ENCODE measurements around the gene VEZT.

VEZT gene

DNA sequence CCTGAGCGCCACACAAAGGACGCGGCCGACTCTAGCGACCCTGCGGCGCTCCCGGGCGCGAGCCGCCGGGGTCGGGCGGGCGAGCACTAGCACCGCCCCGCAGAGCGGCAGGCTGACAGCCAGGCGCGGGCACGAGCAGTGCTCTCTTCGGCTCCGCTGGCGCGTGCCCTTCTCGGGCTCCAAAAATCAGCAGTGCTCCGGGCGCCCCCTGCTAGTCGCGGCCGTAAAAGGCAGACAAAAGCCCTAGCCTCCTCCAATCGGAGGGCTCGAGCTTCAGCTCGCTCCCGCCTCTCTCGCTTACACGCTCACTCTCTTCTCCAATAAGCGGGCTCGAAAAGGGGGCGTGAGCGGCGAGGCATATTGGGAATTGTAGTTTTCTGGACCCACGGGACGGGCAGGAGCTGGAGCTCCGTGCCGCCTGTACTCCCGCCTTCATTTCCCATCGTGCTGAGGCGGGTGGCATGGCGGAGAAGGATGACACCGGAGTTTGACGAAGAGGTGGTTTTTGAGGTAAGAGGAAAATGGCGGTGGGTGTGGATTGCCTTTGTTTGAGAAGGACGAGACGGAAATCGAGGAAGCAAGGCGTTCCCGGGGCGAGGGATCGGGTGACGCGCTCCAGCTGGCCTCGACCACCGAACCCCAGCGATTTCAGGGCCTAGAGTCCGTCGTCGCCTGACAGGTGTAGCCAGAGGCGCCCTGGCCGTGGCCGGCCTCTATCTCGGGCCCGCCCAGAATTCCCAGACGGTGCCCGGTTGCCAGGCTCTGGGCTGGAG lies at the start of gene VEZT, which contains the start of gene FGD6:
TSS of gene VEZT (plus strand) at position 431 of the 773 bp plus-strand sequence. CDS start at position 475, 44 bp downstream.
TSS of gene FGD6 (minus strand) at position 91 of the 773 bp plus-strand sequence. CDS start 227 bp downstream, outside the sequence.
- TF ChIP-seq TAF1 (IDR thresholded peaks at IDR 0.05; ENCODE audit: low read depth) (peak; percentile 82), TCF12 (IDR thresholded peaks at IDR 0.05; ENCODE audit: low read depth) (no peak; the same call in 1 of the 2 replicates), REST (IDR thresholded peaks at IDR 0.05; ENCODE audit: low read depth) (no peak), NFIC (IDR thresholded peaks at IDR 0.05) (no peak; the same call in none of the 2 replicates), EP300 (IDR thresholded peaks at IDR 0.05; ENCODE audit: borderline replicate concordance) (no peak), RAD21 (IDR thresholded peaks at IDR 0.05; ENCODE audit: low read depth) (peak; percentile 35; the same call in 1 of the 2 replicates), YY1 (IDR thresholded peaks at IDR 0.05; ENCODE audit: low read depth) (peak; percentile 91), MAX (IDR thresholded peaks at IDR 0.05) (peak; percentile 92), EGR1 (IDR thresholded peaks at IDR 0.05) (0 out of 2 replicates have a peak, but pooled peaks have one; percentile 16), CREB1 (IDR thresholded peaks at IDR 0.05; ENCODE audit: low read depth) (peak; percentile 87), TEAD4 (IDR thresholded peaks at IDR 0.05) (peak; percentile 7; the same call in 1 of the 2 replicates), ZBTB7A (IDR thresholded peaks at IDR 0.05; ENCODE audit: low read depth) (0 out of 2 replicates have a peak, but pooled peaks have one; percentile 47)
- TF ChIP-seq, protein P1, sequence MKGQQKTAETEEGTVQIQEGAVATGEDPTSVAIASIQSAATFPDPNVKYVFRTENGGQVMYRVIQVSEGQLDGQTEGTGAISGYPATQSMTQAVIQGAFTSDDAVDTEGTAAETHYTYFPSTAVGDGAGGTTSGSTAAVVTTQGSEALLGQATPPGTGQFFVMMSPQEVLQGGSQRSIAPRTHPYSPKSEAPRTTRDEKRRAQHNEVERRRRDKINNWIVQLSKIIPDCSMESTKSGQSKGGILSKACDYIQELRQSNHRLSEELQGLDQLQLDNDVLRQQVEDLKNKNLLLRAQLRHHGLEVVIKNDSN (IDR thresholded peaks at IDR 0.05): peak; percentile 66

DNA sequence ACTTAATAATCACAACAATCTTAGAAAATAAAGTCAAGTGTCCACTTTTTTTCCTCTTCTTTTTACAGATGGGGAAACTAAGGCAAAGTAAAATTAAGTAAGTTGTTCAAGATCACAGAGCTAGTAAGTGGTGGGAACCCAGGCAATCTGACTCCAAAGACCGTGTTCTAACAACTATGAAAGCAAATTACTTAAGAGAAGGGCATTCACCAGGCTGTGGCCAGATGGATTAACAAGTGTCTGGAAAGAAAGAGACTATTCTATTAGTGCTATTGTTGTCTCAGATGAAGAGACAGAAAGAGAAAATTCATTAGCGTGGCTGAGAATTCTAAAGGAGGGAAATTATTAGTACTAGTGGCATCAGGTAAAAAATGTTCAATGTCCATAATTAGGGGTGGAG lies 48.9 kb upstream of the VEZT start:
- TF ChIP-seq CEBPB (IDR thresholded peaks at IDR 0.05) (no peak), FOXM1 (IDR thresholded peaks at IDR 0.05; ENCODE audit: borderline replicate concordance, low read depth) (no peak), MAX (IDR thresholded peaks at IDR 0.05) (no peak), TAF1 (IDR thresholded peaks at IDR 0.05; ENCODE audit: low read depth) (no peak), EP300 (IDR thresholded peaks at IDR 0.05; ENCODE audit: borderline replicate concordance) (no peak), NFIC (IDR thresholded peaks at IDR 0.05) (no peak)

DNA sequence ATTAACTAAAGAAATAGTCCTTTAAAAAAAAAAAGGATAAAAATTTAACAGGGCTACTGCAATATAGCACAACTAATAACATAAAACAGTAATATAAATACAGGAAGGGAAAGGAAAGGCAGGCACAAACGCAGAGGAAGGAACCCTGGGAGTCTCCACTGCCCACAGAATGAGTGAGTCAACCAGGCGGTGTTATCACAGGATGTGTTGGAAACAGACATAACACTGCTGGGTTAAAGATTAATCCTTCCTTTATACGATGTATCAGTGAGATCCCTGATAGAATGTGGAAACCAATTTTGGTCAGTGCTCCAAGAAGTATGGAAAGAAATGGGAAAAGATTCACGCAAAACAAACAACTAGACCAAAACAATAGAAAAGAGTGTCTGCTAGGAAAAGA lies 48.2 kb upstream of the VEZT start:
- TF ChIP-seq REST (IDR thresholded peaks at IDR 0.05; ENCODE audit: low read depth): no peak
- TF ChIP-seq, protein P1 (IDR thresholded peaks at IDR 0.05): no peak
- no peak for TF ChIP-seq CREB1 (IDR thresholded peaks at IDR 0.05; ENCODE audit: low read depth)
- no peak for TF ChIP-seq EP300 (IDR thresholded peaks at IDR 0.05; ENCODE audit: borderline replicate concordance)
- TF ChIP-seq TAF1 (IDR thresholded peaks at IDR 0.05; ENCODE audit: low read depth): no peak
- no peak for TF ChIP-seq RAD21 (IDR thresholded peaks at IDR 0.05; ENCODE audit: low read depth)
- no peak for TF ChIP-seq EGR1 (IDR thresholded peaks at IDR 0.05)
- TF ChIP-seq TEAD4 (IDR thresholded peaks at IDR 0.05): no peak
- TF ChIP-seq FOXM1 (IDR thresholded peaks at IDR 0.05; ENCODE audit: borderline replicate concordance, low read depth): no peak
- TF ChIP-seq TCF12 (IDR thresholded peaks at IDR 0.05; ENCODE audit: low read depth): no peak
- no peak for TF ChIP-seq CEBPB (IDR thresholded peaks at IDR 0.05)
- no peak for TF ChIP-seq ZBTB7A (IDR thresholded peaks at IDR 0.05; ENCODE audit: low read depth)

DNA sequence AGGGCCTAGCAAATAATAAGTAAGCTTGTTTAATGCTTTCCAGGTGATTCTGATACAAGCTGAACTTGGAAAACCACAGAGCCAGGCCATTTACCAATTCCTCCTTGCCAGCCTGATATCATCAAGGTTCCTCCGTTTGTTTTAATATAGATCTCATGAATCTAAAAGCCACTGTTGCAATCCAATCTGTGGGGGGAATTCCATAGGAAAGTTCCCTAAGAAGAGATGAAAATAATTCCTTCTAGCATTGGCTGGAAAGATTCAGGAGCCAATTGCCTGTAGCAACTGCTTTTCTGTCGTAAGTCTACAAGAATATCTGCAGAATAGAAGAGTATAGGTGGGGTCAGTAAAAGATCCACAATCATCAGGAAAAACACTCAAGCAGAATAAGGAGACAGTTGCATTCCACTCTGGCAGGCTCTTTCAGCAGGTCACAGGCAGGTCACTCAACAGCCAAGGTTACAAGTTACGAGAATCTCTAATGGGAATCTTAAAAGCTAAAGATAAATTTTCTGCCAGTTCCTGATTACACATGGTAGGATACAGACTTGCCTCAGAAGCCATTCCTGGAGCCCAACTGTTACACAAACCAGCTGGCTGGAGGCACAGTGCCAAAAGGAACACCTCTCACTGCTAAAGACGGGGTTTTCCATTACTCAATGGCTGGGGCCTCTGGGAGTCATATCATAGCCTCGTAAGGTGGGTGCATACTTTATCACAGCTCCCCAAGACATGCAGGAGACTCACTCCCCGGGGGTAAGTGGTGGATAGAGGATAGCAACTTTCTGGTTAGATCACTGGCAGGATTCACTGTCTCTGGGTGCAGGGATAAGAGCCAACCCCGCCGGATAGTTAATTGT lies 44.0 kb upstream of the VEZT start:
- no peak for TF ChIP-seq ZBTB7A (IDR thresholded peaks at IDR 0.05; ENCODE audit: low read depth)
- TF ChIP-seq CREB1 (IDR thresholded peaks at IDR 0.05; ENCODE audit: low read depth): no peak
- TF ChIP-seq EGR1 (IDR thresholded peaks at IDR 0.05): no peak
- no peak for TF ChIP-seq CEBPB (IDR thresholded peaks at IDR 0.05)

- TF ChIP-seq RAD21 (IDR thresholded peaks at IDR 0.05; ENCODE audit: low read depth) (no peak), CEBPB (IDR thresholded peaks at IDR 0.05) (no peak), TAF1 (IDR thresholded peaks at IDR 0.05; ENCODE audit: low read depth) (no peak), EP300 (IDR thresholded peaks at IDR 0.05; ENCODE audit: borderline replicate concordance) (no peak), EGR1 (IDR thresholded peaks at IDR 0.05) (no peak), YY1 (IDR thresholded peaks at IDR 0.05; ENCODE audit: low read depth) (no peak), FOXM1 (IDR thresholded peaks at IDR 0.05; ENCODE audit: borderline replicate concordance, low read depth) (no peak), CREB1 (IDR thresholded peaks at IDR 0.05; ENCODE audit: low read depth) (no peak)
- TF ChIP-seq, protein P1 (IDR thresholded peaks at IDR 0.05): no peak
Measured at GRCh38 chr12:95177201-95177768, 40.3 kb upstream of the VEZT start.

Data from Ishikawa (cell line).